DMS79 (cell line): ENCODE data around the gene CELF4.

ENCODE experiments used
- DNase-seq: peaks from one replicate; lab custom pipeline; 2025; lab: John Stamatoyannopoulos, UW

CELF4 gene

DNA sequence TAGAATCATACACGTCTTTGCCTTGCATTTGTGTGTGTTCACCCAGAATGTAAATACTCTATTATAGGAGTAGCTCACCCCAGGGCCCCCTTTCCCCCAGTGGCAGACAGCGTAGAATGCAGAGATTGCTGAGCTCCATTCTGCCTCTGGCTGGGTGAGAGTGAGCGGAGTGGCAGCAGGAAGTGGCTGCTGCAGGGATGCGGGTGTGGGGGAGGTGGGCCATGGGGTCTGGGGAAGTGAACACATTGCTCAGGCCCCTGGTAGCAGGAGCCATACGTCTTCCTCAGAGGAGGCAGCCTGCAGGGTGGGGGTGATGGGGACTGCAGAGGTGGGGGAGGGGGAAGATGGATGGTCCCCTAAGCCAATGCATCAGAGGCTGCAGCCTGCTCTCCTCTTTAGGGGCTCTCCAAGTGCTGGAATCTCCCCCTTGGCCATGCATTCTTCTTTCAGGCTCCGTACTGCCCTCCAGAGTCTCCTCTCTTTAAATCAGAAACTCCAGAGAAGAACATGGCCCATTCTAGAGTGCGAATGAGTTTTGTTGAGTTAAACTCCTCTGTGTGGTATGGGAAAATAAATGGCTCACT is 72.2 kb downstream of the CELF4 start:
- no peak for DNase-seq

DNA sequence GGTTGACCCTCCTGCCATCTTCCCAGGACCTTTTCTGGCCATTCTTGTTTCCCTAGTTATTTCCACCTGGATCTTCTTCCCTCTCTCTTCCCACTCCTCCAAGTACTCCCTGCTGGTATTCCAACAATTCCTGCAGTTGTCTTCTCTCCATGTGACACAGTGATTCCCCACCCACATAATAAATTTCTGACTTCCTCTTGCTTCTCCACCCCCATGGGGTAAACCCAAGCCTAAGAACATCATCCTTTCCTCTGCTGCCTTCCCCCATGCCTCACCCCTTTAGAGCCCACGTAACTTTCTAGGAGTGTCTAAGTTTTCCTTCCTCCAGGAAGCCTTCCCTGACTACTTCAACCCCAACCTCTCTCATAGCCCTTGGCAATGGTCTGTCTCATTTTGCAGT is 72.6 kb downstream of the CELF4 start:
- no peak for DNase-seq

DNA sequence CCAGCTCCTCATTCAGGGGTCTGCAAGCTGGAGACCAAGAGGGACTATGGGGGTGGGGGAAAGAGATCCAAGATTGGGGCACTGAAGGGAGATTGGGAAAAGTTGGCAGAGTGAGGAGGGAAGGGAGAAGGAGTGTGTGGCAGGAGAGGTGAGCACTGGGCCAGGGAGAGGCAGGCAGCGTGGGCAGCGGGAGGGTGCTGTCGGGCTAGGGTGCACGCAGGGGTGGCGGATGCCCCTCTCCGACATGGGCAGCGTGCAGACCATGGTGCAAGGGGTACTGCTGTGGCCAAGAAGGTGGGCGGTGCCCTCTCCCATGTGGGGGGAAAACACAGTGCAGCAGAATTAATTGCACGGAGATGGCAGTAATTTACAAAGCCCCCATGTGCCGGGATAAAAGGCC is 74.1 kb downstream of the CELF4 start:
- no peak for DNase-seq

DNA sequence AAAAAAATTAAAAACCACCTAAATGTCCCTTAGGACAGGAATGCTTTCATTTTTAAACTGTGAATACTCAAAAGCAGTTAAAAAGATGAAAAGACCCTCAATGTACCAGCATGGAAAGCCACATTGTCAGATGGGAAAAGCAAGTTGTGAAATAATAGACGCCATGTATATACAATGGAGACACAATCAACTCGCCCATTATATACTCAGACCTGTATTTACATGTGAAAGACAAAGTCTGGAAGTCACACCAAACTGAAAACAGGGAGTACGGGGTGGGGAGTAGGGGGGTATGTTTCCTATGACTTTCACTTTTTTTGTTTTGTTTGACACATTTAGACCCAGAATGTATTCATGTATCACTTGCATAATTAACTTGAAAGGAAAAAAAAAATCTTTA is 75.6 kb downstream of the CELF4 start:
- DNase-seq: no peak

DNA sequence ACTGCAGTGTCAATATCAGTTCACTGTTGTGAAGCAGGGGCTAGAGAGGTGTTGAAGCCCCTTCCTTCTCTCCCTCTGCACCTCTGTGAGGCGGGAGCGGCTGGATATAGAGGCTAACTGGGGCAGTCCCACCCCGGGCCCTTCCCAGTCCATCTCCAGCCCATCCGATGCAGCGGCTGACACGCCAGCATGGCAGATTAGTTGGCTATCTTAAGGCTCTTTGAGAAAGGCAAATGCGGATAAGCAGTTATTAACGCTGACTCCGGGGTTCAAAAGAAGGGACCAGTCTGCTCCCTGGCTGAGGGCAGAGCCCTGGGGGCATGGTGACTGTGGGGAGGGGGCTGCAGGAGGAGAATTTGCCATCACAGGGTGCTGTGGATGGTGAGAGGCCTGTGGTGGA is 76.6 kb downstream of the CELF4 start:
- DNase-seq: no peak

DNA sequence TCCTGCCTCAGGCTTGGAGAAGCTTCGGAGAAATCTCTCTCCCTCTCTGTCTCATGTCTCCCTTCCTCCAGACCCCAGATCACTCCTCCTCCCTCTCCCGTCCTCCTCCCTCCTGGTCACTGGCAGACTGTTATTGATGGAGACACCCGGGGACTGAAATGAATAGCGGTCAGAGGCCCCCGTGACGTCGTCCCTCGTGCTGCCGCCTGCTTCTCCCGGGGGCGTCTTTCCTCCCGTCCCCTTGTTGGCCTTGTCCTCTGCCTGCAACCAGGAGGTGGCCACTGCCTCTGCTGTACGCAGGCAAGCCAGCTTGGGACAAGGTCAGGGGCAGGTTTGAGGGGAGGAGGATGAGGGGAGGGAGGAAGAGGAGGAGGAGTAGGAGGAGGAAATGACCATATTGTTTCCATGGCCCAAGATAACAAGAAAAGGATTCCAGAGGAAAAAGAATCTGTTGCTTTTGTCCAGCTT is 78.2 kb downstream of the CELF4 start:
- no peak for DNase-seq

DNA sequence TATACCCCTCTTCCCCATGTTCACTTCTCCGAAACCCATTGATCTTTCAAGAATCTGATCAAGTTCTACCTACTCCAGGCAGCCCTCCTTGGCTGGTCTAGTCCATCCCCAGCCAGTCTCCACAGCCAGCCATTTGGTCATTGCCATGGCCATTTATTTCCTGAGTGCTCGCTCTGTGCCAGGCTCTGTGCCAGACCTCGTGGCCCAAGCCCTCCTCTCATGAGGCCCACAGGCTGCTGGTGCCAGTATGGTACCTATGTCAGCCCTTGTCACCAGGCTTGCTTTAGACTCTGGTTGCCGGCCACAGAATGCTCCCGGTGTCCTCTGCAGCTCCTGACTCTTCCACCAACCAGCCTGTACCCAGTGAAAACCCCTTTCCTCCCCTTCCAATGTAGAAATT is 78.8 kb downstream of the CELF4 start:
- DNase-seq: no peak

DNA sequence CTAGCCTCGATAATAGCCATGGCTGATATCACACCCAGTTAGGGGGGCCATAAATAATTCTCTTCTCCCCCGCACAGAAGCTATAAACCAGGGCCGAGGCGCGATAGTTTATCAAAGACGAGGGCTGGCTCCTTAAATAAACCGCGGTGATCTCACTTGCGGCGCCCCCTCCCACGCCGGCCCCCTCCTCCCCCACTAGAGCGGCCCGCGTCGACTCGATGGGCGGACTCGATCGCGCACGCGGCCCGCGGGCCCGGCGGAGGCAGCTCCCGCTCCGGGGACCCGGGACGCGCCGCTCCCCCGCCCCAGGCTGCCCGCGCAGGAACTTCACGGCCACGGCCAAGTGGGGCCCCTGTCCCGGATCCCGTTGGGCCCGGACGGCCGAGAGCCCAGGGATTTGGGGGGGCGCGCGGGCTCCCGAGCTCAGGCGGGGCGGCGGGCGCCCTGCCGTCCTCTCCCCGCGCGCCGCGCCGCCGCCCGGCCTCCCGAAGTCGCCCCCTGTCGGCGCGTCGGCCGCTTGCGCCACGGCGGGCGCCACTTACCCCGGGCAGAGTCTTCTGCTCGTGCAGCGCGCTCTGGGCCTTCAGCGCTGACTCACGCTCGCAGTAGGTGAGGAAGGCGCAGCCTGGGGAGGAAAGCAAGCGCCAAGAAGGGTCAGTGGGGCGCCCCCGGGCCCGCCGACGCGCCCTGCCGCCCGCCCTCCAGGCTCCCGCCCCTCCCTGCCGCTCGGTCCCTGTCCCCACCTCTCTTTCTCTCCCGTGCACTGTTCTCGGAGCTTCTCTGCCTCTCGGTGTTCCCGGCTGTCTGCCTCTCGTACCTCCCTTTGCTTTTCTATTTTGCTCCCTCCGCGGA is 80.4 kb downstream of the CELF4 start:
- DNase-seq: peak; percentile 10

DNA sequence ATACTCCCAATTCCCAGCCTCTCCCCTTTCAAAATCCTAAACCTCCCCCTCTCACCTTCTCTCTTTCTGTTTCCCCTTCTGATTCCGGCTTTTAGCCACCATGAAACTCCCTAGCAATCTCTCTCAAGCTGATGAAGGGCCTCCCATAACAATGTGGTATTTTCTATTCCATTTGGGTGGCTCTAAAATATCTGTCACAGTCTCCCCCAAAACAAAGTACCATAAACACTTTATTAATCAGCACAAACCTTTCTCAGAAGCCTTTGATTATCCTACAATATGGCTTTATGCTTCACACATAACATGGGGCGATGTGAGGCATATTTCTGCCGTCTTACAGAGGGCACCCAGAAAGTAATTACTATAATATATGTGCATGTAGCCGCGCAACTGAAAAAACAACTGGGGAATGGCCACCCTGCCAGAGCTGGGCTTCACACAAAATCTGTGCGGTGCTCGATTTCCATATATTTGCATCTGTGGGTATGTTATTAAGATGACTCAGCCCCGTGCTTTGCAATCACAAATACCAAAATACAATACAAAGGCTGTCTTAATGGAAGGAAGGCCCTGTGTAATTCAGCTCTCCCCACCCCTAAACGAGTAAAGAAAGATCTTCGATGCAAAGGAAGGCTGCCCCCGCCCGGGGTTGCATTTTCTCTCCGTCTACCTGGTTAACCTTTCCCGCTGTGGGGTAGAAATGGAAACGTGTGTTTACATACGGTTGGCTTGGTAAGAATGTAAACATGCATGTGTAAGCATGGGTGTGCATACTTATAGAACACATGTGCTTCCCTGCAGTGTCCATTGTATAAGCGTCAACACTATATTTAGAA is 81.4 kb downstream of the CELF4 start:
- DNase-seq: no peak

DNA sequence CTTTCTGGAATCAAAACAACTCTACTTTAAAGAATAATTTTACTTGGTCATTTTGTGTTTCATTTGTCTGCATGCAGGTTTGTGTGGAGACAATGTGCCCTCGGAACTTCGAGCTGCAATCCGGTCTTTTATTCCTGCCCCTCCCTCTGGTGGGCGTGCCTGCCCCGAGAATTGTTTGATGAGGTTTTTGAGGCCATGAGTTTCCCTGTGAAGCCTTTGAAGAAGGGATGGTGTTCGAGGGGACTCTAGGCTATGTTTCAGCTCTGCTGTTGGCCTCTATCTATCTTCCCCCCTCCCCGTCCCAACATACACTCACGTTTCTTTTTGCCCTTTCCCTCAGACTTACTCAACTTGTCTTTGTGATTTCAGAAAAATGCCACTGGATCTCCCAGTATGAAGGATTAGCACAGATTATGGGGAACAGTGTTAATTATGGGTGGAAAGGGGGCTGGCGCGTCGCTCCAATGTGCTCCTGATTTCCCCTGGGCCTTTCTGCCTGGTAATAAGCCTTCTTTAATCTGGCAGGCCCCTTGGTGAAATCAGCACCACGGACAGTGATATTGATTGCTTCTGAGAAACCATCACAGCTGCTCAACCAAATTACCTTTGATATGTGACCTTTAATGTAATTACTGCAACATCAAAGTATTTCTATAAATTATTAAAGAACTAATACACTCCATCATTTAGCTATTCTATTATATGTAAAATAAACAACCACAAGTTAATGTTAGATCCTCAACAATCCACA is 82.2 kb downstream of the CELF4 start:
- DNase-seq: no peak

DNA sequence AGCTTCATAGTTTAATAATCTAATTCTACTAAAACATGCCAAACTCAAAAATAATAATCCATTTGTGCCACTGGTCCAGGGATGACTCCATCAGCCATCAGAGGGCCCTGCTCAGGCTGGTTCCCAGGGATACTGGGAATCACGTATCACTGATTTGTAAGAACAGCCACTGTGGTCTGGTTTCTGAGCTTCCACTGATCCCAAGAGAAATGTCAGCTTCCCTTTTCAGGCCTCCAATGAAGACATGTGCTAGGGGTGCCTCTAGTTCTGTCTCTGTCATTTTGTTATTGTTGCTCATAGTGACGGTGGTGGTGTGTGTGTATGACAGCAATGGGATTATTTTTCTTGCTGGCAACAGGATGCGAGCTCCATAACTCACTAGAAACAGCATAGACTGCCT is 83.2 kb downstream of the CELF4 start:
- DNase-seq: no peak

DNA sequence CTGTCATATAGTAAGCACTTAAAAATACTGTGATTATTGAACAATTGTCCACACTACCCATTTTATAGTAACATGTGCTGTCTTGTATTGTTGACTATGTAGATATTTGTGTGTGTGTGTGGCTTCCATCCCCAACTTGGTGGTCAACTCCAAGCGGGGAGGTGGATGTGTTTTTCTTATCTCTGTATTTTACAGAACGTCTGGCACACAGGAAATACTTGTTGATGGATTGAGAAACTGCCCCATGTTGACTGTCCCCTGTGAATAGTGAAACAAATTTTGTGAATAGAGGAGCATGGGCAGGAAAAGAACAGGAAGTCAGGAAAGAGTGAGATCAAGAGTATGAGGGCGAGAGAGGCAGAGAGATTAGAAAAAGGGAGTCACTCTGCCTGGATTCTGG is 83.6 kb downstream of the CELF4 start:
- no peak for DNase-seq

DNA sequence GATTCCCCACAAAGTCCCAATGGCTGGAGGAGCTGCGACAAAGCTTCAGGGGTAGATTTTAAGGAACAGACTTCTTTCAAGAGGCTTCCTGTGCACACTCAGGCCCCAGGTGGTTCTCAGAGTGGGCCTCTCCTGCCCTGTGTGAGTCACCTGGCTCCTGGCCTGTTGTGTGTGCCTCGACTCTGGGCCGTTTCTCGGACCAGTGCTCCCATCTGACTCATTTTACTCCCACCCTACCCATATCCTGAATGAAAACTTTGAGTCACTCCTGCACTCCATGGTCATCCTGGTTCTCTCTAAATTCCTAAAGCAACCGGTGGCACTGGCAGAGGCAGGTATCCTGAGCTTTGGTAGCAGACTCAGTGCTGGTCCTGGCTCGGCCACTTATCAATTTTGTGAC is 84.1 kb downstream of the CELF4 start:
- no peak for DNase-seq

DNA sequence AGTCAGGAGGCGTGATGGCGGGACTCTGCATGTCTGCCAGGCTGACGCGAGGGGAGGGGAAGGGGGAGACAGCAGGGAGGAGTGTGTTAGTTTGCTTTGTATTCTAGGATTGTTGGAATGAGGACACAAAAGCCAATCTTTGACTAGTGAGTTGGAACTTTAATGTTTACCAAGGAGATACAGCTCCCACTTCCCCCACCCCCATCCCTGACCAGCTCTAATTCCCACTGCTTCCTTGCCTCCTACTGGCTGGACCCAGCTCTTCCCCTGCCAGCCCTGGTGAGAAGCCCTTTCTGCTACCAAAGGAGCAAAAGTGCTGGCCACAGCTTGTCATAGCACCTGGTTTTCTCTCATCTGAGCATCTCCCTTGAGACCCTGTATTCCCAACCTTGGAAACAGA is 84.5 kb downstream of the CELF4 start:
- no peak for DNase-seq

DNA sequence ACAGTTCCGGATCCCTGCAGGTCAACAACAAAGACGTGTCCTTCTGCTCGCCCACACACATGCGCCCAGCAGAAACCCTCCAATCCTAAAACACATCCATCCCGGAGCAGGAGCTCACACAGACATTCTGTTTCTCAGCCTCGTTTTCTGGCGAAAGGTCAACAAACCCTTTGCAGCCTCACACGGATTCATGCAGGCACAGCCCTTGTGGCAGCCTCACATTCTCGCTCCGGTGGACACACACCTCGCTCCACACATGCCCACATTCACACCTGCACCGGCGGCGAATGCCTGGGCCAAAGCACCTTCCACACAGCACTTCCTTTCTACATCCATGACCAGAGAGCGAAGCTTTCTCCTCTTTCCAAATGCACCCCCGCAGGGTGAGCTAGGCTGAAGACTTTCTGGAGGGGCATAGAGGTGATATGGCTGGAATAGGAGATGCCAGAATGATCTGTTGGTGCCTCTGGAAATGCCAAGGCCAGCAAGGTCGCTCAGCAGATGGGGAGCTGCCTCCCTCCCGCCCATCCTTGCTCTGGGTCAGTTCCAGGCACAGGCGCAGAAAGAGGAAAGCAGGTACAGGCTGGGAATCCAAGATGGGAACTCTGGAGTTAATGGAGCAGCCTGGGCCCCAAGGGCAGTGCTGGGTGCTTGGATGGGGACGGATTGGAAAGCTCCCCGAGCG is 88.8 kb downstream of the CELF4 start:
- DNase-seq: no peak

DNA sequence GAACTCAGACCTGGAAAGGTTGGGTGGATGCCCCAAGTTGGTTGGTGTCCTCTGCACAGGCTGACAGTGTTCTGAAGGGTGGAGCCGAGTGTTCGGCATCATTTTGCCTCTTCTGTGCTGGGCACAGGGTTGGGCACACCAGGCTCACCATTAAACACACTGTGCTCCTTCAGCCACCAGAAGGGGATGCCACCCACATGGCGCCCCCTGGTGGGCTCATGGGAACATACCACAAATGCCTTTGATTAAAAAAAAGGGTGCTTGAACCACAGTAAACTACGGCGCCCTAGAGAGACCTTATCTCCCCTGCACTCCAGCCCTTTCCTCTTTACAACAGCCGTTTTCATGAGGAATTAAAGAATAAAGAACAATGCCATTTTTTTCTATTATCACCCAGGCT is 89.4 kb downstream of the CELF4 start:
- no peak for DNase-seq

DNA sequence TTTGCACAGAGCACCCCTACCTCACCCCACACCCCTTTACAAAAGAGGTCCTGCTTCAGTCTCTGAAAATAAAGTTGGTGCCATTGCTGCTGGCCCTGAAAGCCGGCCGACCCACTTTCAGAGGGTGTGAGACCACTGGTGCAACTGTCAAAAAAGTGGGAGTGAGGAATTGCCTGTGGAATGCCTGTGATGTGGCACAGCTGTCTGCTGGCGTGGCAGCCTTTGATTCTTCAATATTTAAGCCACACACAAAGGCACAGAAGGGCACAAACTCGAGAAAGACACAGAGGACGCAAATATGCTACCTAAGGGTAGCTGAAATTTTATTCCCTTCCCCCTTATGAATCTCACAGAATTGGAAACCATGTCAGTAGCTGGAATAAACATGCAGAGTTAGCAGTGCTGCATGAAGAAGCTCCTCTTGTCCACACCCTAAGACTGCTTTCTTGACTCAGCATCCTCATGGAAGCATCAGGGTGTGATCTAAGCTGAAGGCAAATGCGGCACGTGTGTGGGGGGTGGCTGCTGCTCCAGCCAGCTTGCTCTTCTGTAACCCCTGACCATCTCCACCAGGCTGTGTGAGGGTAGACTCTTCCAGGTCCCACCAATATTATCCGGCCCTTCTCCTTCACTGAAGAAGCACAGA is 92.3 kb downstream of the CELF4 start:
- DNase-seq: no peak

DNA sequence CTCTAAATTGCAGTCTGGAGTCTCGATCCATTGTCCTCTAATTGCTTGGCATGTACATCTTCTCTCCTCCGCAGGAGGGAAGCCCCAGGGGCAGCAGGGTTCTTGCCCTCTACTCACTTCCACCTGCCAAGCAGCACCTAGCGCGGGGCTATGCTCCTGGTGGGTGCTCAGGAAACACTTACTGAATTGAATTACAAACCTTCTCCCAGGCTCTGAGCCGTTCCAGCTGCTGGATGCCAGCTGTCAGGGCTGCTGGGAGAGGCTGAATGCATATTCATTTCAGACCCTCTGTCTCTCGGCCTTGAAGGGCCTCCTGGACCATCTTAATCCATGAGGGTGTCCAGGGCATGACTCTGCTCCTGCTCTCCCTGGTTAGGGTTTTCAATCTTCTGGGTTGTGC is 94.0 kb downstream of the CELF4 start:
- no peak for DNase-seq

DNA sequence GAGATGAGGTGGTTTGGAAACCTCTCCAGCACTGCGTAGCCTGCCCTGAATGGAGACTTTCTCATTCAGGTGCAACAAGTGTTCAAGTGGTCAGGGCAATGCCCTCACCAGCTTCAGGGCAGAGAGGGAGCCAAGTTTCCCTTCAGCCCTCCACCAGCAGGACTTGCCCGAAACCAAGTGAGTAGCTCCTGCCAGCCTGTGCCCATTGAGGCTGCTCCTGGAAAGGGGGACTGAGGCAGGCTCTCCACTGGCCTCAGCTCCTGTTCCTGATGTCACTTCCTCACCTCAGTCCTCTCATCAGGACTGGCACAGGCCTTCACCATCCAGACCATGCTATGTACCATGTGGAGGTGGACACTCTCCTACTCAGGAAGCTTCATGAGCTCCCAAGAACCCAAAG is 94.6 kb downstream of the CELF4 start:
- no peak for DNase-seq

DNA sequence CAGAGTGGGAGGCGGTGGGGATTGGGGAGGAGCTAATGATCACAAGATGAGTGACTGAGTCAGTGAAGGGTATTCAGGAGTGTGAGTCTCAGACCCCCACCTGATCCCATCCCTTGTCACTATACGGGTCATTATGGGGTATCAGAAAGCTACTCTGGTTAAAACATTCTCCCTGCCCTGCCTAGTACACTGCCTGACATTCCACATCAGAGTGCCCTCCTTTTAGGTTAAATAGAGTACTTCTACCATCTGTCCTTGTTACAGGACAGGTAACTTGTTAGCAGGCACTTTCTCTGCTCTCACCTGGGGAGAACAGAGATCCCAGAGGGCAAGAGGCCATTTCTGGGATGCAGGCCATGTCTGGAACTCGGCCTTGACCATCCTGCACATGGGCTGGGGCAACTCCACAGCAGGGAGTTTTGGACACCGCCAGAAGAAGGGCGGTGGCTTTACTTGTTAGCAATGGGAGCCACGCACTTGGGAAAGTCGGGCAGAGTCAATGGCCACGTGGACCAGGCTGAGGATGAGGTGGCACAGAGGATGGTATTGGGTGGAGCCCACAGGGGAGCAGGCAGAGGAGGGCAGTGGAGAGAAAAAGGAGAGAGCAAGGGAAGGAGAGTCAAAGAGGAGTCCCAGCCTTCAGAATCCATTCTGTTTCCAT is 98.5 kb downstream of the CELF4 start:
- no peak for DNase-seq

DNA sequence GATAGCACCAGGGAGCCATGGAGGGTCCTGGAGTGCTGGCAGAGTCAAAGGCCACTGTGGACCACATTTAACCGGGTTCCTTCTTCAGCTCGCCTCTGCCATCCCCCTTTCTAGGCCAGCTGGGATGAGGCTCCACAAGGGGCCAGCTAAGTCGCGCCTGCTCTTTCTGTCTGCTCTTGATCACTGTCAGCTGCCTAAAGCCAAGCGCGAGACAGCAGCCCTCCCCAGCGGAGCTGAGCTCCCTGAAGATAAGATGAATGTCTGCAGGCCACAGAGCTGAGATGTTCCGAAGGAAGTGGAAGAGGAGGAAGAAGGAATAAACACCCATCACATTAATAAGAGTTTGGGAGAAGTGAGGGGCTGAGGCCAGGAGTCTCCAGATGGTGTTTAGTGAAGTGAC is 99.6 kb downstream of the CELF4 start:
- DNase-seq: no peak
